LNCaP clone FGC (cell line): ENCODE data around the gene VEGFD.

Experiments used
- DNase-seq: peaks from one replicate; pipeline ENCODE4 v3.0.0-alpha.2; 2011; ENCODE audit warnings: low read depth
- H3K4me3 ChIP-seq: 2 replicates; pipeline ENCODE4 v1.5.1; 2011; ENCODE audit warnings: mild to moderate bottlenecking, low read depth, low read length, control low read depth
- TF ChIP-seq, protein P1 (sequence below): IDR thresholded peaks from 2 replicates; pipeline ENCODE4 v1.5.1; 2012; ENCODE audit warnings: mild to moderate bottlenecking; ENCODE audit not compliant: control insufficient read depth, insufficient read depth; ENCODE audit errors: extremely low read depth

The VEGFD gene

GRCh38 chrX:15416133-15416993 is 32.1 kb upstream of the VEGFD start:
- DNase-seq = no peak
- TF ChIP-seq, protein P1, sequence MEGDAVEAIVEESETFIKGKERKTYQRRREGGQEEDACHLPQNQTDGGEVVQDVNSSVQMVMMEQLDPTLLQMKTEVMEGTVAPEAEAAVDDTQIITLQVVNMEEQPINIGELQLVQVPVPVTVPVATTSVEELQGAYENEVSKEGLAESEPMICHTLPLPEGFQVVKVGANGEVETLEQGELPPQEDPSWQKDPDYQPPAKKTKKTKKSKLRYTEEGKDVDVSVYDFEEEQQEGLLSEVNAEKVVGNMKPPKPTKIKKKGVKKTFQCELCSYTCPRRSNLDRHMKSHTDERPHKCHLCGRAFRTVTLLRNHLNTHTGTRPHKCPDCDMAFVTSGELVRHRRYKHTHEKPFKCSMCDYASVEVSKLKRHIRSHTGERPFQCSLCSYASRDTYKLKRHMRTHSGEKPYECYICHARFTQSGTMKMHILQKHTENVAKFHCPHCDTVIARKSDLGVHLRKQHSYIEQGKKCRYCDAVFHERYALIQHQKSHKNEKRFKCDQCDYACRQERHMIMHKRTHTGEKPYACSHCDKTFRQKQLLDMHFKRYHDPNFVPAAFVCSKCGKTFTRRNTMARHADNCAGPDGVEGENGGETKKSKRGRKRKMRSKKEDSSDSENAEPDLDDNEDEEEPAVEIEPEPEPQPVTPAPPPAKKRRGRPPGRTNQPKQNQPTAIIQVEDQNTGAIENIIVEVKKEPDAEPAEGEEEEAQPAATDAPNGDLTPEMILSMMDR = no peak
- H3K4me3 ChIP-seq = no peak overlapping the region

- H3K4me3 ChIP-seq = no peak overlapping the region
- TF ChIP-seq, protein P1 = no peak
- DNase-seq = no peak
These were observed 28.9 kb upstream of the VEGFD start for GRCh38 chrX:15413101-15413500.

- no peak for DNase-seq
- TF ChIP-seq, protein P1 = no peak
- H3K4me3 ChIP-seq = no peak overlapping the region
These were observed 26.7 kb upstream of the VEGFD start for GRCh38 chrX:15410947-15411346.

DNA sequence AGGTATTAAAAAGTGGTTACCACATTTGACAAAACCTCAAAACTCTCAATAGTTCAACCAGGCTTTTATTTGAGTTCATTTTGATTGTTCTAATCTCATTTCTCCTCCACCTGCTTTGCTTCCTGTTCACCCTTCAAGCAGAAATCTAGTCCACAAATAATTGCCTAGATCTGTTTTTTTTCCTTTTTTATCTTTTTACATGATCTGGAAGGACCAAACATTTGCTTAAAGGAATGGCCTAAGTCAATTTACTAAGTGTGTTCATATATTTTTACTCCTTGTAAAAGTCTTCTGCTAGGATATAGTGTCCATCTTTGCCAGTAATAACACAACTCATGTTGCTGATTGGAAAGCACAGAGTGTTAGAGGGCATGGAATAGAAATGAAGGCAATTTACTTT is 26.2 kb upstream of the VEGFD start:
- peak; percentile 22 for DNase-seq
- TF ChIP-seq, protein P1 = no peak
- H3K4me3 ChIP-seq = no peak overlapping the region

DNA sequence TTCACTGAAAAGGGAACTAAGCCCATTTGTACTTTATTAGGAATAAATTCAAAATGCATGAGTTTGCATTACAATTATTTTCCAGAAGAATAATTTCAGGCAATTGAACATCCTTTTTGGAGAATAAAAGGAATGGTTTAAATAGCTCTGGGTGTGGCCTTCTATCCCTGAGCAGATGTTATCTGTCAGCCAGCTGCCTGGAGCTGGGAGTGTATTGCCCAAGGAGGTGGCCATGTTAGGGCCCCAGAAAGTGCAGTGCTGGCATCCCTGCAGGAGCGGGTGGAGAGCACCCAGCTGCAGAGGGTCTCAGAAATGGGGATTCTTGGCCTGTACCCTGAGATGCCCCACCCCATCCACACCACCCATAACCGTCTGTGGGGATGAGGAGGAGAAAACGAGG is 21.6 kb upstream of the VEGFD start:
- TF ChIP-seq, protein P1 = no peak
- H3K4me3 ChIP-seq = no peak overlapping the region
- no peak for DNase-seq

- TF ChIP-seq, protein P1 = no peak
- no peak overlapping the region for H3K4me3 ChIP-seq
- DNase-seq = no peak
These were observed 20.3 kb upstream of the VEGFD start for GRCh38 chrX:15404401-15405096.
